Measurements from ENCODE around the gene GNA15.
A peak's percentile ranks its signal among the peaks of the same experiment; 100 is the strongest.

GNA15 gene

DNA sequence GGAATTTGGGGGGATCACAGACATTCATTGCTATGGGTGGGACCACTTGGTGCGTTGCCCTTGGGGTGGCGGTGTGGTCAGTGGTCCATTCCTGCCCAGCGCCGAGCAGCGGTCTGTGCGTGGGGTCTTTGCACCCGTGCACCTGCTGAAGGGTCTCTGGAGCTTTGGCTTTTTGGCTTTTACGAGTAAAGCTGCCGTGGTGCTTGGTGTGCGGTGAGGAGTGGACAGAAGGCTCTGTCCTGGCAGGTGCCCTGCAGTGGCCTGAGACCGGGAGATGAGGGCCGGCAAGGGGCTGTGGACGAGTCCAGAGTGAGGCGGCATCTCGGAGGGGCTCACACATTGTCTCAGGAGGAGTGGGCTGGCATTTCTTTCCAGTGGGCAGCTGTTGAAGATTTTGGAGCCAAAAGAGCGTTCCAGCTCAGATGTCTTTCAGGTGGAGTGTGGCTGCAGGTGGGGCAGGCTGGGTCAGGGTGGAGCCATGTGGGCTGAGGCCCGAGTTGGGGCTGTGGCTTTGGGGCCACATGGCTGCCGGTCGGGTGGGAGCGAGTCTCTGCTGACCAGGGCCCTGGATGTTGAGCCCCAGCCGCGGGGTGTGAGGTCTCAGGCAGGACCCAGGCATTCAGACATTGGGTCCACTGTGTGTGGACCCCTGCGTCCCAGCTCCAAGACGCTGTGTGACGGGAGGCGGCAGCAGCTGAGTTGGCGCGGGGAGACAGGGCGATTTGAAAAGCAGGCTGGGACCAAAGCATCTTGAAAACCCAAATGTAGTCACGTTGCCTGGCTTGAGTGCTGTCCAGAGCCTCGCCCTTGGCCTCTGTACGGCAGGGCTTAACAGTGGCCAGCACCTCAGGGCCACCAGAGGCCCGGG, 30.0 kb upstream of the GNA15 start:
- no peak for DNase-seq (ENCODE audit: low read depth in 1 of 2, low spot score in 1 of 2)

DNA sequence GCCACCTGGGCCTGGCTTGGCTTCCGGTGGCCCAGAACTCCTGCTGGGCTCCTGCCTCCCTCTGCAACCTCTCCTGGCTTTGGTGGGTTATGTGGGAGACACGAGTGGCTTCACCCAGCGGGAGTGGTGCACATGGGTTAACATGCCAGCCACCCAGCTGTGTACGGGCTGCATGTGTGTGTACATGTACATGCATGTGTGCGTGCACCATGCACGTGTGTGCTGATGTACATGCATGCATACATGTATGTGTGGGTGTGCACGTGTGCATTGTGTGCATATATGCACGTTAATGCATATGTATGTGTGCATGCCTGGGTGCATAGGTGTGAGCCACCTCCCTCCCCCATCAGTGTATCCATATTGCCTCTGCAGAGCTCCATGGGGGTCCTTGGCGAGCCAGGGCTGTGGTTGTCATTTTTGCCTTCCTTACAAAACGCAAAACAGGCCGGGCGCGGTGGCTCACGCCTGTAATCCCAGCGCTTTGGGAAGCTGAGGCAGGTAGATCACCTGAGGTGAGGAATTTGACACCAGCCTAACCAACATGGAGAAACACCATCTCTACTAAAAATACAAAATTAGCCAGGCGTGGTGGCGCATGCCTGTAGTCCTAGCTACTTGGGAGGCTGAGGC, 29.2 kb upstream of the GNA15 start:
- DNase-seq (ENCODE audit: low read depth in 1 of 2, low spot score in 1 of 2) = no peak

DNA sequence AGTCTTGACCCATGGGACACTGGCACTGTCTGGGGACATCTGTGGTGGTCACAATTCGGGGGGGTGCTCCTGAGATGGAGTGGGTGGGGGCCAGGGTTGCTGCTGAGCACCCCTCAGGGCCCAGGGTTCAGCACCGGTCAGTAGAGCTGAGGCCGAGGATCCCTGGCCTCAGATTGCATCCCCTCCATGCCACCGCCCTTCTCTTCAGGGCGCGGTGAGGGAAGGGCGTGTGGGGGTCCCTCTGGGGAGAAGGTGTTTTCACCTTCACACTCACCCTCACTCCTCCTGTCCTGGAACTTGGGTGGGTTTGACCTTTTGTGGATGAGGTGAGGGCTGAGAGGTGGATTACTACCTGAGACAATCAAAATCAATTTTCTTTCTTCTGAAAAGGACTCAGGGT, 28.2 kb upstream of the GNA15 start:
- DNase-seq (ENCODE audit: low read depth in 1 of 2, low spot score in 1 of 2) = no peak

DNA sequence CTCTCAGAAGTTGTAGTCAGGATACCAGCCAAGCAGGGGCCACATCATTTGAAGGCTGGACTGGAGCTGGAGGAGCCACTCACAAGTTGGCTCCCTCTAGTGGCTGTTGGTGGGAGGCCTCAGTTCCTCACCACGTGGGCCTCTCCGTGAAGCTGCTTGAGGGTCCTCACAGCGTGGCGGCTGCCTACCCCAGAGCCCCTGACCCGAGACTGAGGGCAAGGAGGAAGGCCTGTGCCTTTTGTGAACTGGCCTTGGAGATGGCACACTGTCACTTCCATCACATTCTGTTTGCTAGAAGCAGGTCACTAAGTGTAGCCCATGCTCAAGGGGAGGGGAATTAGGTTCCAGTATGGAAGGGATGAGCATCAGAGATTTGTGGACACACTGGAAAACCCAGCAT, 27.1 kb upstream of the GNA15 start:
- DNase-seq (ENCODE audit: low read depth in 1 of 2, low spot score in 1 of 2) = peak; percentile 50 to 51

DNA sequence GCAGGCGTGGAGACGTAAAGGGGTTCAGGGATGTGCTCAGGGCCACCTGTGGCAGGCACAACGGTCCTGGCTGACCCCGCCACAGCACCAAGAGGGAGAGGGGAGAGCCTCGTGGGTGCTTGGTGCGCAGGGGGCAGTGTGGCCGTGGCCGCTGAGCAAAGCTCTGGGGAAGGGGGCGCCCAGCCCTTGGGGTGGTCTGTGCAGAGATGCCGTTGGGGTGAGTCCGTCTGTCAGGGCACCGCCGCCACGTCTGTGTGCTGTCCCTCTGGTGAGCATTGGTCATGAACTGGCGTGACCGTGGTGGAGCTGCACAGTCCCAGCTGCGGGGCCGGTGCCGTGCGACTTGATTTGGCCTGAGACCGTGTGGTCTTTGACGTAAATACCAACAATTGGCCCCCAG, 26.3 kb upstream of the GNA15 start:
- DNase-seq (ENCODE audit: low read depth in 1 of 2, low spot score in 1 of 2) = no peak

DNA sequence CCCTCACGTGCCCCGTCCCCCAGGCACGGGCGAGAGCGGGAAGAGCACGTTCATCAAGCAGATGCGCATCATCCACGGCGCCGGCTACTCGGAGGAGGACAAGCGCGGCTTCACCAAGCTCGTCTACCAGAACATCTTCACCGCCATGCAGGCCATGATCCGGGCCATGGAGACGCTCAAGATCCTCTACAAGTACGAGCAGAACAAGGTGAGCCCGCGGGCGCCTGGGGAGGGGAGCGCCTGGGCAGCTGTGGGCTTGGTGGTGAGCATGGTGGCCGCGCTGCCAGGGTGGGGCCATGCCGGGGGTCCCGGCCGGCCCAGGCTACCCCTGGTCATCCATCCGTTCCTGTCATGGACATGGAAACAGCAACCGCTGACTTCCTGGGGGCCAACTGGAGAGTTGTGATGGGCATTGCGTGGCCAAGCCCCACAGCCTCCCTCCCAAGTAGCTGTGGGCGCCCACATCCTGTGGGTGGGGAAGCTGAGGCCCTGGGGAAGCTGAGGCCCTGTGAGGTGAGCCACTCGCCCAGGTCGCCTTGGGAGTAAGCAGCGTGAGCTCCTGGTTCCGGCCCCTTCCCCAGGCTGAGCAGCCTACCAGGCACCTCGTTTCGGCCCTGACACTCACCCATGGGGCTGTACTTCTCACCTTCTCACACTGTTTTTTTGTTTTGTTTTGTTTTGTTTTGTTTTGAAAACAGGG, 25.6 kb upstream of the GNA15 start:
- DNase-seq (ENCODE audit: low read depth in 1 of 2, low spot score in 1 of 2) = no peak

DNA sequence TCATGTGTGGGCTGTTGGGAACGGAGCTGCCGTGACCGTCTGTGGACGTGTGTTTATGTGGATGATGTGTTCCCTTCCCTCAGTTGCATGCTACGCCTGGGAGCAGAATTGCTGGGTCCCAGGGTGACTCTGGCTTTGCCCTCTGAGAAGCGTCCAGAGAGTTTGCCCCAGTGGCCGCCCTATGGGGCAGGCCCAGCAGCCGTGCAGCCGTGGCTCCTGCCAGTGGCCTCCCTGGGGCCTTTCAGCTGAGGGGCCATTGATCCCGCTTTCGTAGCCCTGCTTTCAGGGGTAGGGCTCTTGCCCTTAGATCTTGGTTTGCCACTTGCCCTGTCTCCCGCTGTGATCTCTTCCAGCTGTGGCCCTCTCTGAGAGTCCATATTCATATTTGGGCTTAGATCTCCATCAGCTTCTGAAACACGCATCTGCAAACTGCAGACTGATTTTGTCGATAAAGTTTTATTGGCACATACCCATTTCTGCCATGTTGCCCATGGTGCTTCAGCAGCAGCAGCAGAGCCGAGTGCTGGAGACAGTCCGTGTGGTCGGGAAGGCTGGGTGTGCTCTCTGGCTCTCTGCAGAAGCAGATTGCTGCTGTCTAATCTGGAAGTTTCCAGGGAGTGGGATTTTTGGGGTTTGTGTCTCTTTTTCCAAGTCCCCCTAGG, 24.1 kb upstream of the GNA15 start:
- no peak for DNase-seq (ENCODE audit: low read depth in 1 of 2, low spot score in 1 of 2)

DNA sequence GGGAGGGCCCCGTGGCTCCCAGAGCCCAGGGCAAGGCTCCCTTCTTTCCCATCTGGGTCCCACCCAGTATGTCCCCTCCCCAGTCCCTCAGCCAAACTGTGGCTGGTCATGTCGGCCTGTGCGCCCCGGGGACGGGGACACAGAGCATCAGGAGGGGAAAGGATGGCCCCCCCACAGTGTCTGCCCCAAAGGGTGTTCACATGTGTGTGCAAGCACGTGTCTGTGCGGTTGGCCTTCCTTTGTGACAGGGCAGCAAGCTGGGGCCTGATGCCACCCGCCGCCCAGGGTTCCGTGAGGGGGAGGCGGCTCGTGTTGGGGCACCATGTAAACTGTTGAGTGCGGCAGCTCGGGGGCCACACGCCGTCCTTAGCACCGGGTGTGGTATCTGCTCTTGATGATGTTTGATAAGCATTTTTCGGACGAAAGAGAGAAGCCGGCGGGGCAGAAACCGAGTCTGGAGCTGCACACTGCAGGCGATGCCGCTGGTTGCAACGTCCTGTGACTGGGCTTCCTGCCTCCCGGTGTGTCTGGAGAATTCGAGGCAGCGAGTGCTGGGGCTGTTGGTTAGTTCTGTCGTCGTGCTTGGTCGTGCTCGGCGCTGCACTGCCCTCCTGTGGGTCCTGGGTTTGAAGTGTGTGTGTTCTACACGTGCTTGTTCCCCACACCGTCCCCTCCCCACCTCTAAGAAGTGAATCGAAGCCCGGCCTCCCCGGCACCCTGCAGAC, 23.3 kb upstream of the GNA15 start:
- no peak for DNase-seq (ENCODE audit: low read depth in 1 of 2, low spot score in 1 of 2)

DNA sequence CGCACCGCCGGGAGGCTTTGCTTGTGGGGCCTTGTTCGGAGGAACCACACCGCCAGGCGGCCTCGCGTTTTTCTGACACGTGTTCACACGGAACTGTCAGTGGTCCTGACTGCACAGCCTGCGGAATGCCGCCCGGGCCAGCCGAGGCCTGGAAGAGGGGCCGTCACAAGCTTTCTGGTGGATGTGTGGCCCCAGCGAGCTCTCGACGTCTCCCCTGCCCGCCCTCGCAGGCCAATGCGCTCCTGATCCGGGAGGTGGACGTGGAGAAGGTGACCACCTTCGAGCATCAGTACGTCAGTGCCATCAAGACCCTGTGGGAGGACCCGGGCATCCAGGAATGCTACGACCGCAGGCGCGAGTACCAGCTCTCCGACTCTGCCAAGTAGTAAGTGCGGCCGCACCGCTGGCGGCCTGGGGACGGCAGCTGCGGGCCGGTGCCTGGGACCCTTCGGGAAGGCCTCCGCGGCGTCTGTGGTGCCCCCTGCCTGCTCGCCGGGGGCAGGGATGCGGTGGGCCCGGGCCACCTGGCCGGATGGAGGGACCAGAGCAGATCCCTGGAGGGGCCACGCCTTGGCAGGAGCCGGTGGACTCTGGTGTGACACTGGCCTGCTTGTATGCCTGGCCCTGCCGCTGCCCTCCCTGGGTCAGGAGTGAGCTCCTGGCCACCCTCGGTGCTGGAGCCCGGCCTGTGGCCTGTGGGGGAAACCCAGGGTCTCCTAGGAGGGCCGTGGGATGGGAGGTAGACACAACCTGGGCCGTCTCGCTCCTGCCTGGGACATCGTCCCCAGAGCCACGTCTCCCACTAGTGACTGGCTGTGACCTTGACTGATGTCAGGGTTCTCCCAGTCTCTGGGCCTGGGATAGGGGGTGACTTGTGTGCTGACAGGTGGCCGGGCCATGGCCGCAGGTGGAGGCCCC, 22.5 kb upstream of the GNA15 start:
- DNase-seq (ENCODE audit: low read depth in 1 of 2, low spot score in 1 of 2) = no peak

DNA sequence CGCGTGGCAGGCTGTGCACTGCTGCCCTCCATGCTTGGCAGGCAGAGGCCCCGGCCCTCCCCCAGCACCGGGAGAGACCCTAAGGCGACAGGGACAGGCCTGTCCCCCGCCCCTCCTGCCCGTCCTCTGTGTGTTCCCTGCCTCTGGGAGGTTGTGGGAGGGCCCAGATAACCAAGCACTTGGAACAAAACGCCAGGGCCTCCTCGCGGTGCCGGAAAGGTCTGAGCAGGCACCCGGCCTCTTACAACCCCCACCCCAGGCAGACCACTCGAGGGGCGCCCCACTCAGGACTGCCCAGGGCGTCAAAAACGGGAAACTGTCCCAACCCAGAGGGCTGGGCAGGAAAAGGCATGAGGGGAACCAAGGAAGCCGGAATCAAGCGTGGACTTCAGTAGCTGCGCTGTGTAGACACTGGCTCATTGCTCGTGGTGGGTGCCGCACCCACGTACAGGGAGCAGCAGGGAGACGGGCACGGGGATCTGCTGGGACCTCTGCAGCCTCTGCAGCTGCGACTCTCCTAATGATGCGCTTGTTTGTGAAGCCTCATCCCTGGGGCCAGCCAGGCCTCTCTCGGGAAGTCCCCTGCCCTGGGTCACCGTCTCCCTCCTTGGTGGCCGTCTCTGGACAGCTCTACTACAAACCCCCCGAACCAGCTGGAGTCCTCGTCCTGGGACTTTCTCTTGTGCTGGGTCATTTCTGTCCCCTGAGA, 21.7 kb upstream of the GNA15 start:
- DNase-seq (ENCODE audit: low read depth in 1 of 2, low spot score in 1 of 2) = no peak

DNA sequence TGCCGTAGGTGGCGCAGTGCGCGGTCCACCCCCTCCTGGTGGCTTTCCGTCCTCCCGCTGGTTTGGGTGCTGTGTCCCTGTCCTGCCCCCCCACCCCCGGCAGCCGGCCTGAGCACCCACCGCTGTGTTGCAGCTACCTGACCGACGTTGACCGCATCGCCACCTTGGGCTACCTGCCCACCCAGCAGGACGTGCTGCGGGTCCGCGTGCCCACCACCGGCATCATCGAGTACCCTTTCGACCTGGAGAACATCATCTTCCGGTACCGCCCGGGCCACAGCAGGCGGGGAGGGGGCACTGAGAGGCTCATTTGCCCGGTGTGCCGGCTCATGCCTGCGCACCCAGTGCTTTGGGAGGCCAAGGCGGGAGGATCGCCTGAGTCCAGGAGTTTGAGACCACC, 21.0 kb upstream of the GNA15 start:
- no peak for DNase-seq (ENCODE audit: low read depth in 1 of 2, low spot score in 1 of 2)

DNA sequence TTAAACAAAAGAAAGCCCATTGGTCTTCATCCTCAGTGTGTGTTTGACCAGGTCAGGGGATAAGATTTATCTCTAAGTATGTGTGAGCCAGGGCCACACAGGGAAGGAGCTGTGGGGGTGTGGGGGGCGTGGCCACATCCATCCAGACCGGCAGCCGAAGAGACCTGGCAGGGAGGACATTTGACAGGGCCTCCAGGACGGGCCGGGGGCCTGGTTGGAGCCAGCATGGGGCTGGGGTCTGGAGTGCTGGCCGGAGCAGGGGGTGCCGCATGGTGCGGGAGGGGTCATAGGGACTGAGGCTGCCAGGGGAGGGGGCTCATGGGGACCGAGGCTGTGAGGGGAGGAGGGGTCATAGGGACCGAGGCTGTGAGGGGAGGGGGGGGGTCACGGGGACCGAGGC, 20.4 kb upstream of the GNA15 start:
- DNase-seq (ENCODE audit: low read depth in 1 of 2, low spot score in 1 of 2) = no peak

DNA sequence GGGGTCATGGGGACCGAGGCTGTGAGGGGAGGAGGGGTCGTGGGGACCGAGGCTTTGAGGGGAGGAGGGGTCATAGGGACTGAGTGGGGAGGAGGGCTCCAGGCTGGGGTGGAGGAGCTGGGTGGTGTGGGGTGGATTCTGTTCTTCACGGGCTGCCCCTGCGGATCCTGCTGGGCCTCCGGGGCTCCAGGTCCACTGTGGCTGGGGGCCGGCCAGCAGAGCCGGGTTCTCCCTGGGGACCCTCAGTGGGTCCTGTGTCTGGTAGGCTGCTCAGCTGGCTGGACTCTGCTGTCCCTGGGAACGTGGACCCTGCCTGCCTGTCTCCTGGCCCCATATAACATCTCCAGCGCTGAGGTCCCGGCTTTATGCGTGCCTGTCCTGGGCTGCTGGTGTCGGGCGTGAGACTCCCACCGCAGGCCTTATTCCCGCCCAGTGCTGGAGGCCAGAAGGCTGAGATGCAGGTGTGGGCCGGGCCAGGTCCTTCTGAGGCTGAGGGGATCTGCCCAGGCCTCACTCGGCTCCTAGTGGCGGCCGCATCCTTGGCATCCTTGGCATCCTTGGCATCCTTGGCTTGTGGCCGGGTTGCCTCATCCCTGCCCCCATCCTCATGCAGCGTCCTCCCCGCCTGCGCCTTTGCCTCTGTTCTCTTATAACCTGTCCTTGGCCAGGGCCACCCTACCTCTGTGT, 19.8 kb upstream of the GNA15 start:
- no peak for DNase-seq (ENCODE audit: low read depth in 1 of 2, low spot score in 1 of 2)

DNA sequence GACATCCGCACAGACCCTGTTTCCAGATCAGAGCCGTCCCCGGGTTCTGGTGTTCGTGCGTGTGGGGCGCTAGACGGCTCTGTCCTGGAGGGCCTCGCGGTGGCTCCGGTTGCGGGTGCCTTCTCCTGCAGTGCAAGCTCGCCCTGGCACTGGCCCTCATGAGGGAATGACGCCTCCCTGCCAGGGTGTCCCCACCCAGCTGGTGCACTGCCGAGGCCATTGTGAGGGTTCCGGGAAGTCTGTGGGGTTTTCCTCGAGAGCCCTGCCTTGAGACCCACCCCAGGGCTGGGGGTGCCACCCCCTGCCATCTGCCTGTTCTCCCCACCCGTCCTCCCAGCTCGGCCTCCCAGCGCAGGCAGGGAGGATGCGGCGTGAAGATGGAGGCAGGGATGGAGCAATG, 19.2 kb upstream of the GNA15 start:
- no peak for DNase-seq (ENCODE audit: low read depth in 1 of 2, low spot score in 1 of 2)

DNA sequence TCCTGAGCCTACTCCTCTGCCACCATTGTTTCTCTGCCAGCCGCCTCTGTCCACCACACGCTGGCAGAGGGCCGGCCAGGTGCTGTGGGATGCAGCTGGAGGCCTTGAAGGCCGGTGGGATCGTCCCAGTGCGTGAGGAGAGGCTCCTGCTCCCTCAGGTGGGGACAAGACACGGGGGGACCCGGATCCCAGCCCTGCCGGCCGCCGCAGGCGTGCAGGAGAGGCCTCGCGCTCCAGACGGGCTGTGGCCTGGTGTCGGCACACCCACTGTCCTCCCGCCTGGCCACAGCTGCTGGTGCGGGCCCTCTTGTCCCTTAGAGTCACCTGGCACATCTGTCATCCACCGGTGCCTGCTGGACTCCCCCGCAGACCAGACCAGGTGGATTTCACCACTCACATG, 18.1 kb upstream of the GNA15 start:
- DNase-seq (ENCODE audit: low read depth in 1 of 2, low spot score in 1 of 2) = no peak

DNA sequence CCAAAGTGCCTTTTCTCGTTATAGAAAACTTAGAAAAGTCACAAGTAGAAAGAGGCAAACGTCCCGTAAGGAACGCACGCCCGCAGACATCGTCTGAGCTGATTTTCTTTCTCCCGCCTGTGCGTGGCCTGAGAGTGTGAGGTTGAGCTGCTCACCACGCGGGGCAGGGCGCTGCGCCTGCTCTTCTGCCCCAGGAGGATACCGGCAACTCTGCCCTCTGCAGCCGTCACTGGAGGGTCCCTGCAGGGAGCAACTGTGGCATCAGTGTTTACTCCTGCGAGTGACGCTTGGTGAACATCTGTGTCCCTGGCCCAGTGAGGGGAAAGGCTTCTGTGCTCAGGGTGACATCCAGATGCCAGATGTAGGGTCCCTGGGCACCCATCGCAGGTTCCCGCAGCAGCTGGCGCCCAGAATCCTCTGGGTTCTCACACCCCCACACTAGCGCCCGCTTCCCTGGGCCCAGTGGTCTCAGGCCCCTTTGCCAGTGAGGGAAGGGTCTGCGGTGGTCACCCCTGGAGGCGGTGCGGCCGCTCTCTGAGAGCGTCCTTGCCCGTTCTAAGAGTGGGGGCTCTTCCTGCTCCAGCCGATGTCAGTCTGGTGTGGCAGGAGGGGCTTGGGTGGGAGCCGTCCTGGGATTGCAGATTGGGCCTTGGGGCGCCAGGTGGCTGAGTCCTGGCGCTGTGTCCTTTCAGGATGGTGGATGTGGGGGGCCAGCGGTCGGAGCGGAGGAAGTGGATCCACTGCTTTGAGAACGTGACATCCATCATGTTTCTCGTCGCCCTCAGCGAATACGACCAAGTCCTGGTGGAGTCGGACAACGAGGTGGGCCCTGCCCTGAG, 17.4 kb upstream of the GNA15 start:
- no peak for DNase-seq (ENCODE audit: low read depth in 1 of 2, low spot score in 1 of 2)

DNA sequence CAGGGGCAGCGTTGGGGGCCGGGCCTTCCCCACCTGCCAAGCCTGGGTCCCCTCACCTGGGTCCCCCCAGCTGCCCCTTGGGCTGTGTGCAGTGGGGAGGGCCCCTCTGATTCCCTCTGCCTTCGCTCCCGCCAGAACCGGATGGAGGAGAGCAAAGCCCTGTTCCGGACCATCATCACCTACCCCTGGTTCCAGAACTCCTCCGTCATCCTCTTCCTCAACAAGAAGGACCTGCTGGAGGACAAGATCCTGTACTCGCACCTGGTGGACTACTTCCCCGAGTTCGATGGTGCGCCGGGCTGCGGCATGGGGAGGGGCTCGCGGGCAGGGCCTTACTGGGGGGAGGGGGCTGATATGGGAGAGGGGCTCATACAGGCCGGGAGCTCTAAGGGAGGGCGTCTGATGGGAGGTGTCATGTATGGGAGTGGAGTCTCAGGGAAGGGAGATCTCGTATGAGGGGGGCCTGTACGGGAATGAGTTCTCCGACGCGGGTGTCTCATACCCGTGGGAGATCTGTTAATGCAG, 16.7 kb upstream of the GNA15 start:
- no peak for DNase-seq (ENCODE audit: low read depth in 1 of 2, low spot score in 1 of 2)

Measured in stimulated activated CD4-positive, alpha-beta T cell treated with anti-CD3 and anti-CD28 coated beads, Interleukin-15, amount 100 ng/mL, for 1 hour (primary cell).